GM10847 (cell line): Measurements from ENCODE around the gene FN3K.

ENCODE experiments used
- POLR2A ChIP-seq: IDR thresholded peaks from 2 replicates; pipeline ENCODE4 v1.6.1; 2011; ENCODE audit not compliant: insufficient read length; ENCODE audit errors: extremely low read depth

Gene FN3K

GRCh38 chr17:82791532-82791931, 56.1 kb downstream of the FN3K start:
- no peak for TF ChIP-seq POLR2A

DNA sequence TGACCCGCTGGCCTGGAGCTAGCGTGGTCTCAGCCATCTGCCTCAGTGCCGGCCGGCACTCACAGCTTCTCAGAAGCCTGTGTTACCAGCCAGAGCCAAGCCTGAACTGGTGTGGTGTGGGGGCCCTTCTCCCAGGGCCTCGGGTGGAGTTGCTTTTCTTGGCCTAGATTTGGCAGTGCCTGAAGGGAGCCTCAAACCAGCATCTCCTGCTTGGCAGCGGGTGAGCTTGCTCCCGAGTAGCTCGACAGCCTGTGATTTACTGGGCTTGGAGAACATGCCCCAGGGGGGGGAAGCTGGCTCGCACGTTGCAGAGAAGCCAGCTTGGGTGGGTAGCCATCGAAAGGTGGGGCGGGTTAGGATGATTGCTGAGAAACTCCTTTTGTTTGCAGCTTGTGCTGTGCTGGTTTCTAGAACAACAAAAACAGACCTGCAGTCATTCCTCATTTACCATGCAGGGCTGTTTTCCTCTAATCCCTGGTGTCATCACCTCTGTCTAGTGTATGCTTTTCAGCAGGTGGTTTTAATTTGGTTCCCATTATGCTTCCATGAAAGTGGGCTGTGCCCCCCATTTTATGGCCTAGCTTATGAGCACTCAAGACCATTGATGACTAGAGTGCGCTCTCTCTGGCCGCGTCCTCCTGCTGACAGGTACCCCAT, 58.7 kb downstream of the FN3K start:
- no peak for TF ChIP-seq POLR2A

DNA sequence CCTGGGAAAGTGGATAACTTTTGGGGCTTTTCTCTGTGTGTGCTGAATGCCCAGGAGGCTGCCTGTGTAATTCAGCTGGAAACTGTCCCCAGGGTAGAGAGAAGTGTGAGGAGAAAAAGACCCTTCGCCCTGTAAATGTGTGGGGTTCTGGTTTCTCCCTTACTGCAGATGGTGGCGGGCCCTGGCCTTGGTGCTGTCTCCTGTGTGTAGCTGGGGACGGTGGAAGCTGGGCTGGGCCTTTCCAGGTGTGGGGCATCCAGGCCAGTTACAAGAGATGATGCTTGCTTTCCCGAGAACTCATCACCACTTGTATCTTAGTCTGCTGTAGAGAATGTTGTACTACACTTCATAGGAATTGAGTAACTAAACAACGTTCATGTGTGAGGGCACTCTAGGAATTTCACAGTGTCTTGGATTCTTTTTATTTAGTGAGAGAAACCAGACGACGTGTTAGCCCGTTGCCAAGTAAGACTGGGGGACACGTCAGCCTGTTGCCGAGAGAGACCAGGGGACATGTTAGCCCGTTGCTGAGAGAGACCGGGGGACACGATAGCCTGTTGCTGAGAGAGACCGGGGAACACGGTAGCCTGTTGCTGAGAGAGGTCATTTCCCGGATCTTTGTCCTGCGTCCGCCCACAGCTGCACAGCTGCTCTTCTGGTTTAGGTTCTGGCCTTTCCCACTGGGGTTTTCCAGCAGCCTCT, 59.5 kb downstream of the FN3K start:
- no peak for TF ChIP-seq POLR2A

DNA sequence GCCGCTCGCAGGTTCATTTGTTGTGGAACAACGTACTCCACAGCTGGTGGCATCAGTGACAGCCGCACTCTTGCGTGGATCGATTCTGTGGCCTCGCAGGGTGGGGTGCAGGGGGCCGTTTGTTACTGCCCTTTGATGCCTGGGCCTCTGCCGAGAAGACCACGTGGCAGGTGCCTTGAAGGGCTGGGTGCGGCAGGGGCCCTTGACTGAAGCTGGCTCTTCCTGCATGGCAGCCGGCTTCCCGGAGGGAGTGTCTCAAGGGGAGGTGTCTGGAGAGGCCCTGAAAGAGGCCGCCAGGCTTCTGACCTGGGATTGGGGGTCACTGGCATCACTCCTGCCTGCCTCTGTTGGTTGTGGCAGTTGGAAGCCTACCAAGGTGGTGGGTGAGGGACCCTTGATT, 60.2 kb downstream of the FN3K start:
- no peak for TF ChIP-seq POLR2A

DNA sequence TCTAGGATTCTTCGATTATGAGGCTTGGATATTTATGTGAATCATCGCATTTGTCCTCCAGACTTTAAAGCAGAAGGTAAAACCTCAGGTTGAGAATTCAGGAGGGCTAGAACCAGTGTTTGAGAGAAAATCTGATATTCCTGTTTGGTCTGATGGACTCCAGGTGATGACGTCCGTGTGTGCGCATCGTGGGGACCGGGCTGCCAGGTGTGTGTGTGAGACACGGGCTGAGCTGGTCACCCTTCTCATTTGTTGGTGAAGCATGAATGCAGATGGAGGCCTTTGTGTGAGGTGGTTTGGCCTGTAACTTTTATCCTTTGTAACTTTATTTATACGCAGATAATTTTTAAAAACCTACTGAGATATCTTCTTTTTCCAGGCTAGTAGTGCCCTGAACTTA, 61.6 kb downstream of the FN3K start:
- no peak for TF ChIP-seq POLR2A

GRCh38 chr17:82798752-82799151, 63.3 kb downstream of the FN3K start:
- TF ChIP-seq POLR2A: no peak

DNA sequence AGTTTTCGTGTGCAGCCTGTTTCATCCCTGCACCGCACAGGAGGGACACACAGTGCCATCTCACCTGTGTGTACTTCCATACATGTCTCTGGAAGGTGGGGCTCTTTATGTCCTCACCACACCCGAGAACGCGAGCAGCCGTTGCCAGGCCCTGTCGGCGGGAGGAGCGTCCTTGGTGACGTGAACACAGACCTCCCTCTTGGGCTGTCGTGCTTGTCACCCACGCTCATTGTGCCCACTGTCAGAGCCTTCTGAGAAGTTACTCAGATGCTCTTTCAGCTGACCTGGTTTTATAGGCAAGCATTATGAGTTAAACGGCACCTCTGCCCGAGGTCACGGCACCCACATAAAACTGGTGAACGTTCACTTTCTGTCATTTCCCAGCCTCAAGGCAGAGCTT, 64.2 kb downstream of the FN3K start:
- TF ChIP-seq POLR2A: no peak
